Transverse colon (tissue), 3 donors: ENCODE data around the gene NEDD4L.

ENCODE experiments used
- CTCF ChIP-seq, 5 experiments: fragments of 200-600 bp in 3 of 5; fragments of 450-650 bp in 2 of 5; sonication (generic) in 3 of 5; IDR thresholded peaks; 1 replicate in 2 of 5; 2 replicates in 3 of 5; pipeline ENCODE4 v1.5.1; 2016 to 2017; ENCODE audit warnings: antibody characterized with exemption in 5 of 5, inconsistent platforms in 3 of 5, mild to moderate bottlenecking in 2 of 5, moderate library complexity in 1 of 5
- POLR2A ChIP-seq: fragments of 450-650 bp; IDR thresholded peaks from one replicate; pipeline ENCODE4 v1.6.1; 2016; ENCODE audit warnings: antibody characterized with exemption, mild to moderate bottlenecking, moderate library complexity

DNA sequence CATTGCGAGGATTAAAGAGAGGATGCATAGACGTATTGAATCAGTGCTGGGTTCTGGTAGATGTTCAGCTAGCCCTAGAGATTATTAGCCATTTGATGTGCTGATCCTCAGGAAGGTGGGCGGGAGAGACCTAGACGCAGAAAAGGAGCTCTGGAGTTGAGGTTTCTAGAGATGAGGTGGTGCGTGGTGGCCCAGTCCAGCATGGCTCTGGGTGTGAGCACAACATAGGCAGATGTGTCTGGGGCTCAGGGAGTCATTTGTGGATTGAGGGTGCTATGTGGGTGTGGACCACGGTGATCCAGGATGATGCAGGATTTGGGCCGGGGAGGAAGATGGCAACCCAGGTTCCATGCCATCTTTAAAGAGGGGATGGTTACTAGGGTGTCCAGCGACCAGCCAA lies 102.1 kb downstream of the NEDD4L start:
- no peak for TF ChIP-seq POLR2A
- TF ChIP-seq CTCF (IDR thresholded peaks at IDR 0.05) = no peak
